GM18907 (cell line): ENCODE results near the gene MBNL1.

Experiments used
- ATAC-seq: cut with Tn5 transposase; IDR thresholded peaks from one replicate; pipeline ENCODE4 v1.9.1; 2021; ENCODE audit warnings: mild to moderate bottlenecking, moderate library complexity; ENCODE audit not compliant: unreplicated experiment

MBNL1 gene

DNA sequence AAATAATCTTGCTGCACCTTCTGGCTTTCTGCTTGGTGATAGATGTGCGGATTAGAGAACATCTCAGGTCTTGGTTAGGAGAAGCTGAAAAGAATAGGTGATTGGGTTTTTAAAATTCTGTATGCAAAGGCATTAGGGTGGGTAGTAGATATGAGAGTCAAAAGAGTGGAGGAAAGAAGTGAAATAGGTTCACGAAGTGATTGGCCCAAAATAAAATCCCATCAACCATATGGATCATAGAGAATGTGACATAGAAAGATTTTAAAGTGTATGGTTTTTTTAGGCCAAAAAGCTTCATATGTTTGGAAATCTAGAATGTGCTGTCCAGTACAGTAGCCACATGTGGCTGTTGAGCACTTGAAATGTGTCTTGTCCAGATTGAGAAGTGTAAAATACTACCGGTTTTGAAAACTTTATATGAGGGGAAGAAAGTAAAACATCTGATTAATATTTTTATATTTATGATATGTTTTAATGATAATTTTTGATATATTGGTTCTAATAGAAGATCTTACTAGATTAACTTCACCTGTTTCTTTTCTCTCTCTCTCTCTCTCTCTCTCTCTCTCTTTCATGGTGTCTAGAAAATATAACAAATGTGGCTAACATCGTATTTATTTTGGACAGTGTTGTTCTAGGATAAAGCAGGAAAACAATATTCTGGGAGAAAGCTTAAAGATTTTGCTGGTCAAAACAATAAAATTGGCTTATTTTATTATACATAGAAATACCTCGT, 2.9 kb downstream of the MBNL1 start:
- ATAC-seq, result no peak

DNA sequence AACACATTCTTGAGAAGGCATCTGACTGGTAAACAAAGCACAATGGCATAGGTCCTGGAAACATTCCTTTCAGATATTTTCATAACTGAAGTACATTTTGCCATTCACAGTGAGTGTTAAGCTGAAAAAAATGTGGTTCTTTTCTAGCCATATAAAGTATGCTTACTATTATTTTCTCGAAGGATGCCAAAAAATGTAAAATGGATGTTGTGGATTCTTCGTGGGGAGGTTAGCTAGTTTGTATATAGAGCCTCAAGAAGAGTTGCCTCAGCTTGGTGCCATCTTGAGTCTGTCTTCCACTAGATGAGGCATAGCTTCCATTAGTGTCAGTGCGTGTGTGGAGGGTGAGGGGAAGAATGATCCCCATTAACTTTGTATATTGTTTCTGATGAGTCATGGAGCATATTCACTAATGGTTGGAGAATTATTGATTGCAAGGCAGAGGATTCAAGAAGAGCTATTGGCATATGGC, 4.1 kb downstream of the MBNL1 start:
- no peak for ATAC-seq

- ATAC-seq, result no peak
Observed at GRCh38 chr3:152276681-152277080, 8.0 kb downstream of the MBNL1 start.

DNA sequence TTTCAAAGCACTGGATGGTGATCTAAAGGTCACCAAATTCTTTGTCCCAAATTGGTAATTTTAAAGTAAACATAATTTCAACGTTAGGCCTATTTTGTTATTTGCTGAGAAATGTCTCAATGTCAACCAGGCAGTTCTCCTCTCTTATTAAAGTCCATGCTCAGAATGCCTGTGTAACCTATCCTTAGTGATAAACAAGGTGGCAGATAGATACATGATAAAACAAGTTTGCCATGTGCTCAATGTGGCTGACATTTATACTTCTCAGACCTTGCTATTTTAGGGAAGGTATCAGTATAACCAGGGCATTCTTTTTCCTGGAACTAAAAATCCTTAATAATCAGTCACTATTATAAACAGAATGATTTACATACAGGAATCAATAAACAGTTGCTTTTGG, 8.5 kb downstream of the MBNL1 start:
- ATAC-seq, result no peak

GRCh38 chr3:152278756-152279427, 10.2 kb downstream of the MBNL1 start:
- ATAC-seq, result no peak

GRCh38 chr3:152279479-152279878, 10.8 kb downstream of the MBNL1 start:
- no peak for ATAC-seq

DNA sequence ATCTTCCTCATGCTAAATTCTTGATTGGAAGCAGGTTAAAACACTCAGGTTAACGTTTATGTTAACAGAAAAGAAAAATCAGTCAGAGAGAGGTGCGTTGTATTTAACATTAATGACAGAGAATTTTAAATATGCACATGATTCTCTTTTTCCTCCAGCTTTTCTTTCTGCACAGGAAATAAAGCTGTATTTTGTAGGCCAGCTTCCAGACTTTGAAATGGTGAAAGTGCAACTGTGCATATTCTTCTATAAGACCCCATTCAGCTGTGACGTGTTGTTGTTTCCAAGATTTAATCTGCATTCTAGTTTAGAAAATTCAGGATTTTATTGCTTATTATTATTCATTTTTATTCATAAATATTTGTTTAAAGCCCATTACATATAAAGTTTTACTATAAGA, 11.8 kb downstream of the MBNL1 start:
- ATAC-seq, result no peak

- peak; percentile 74 for ATAC-seq
Observed at GRCh38 chr3:152281133-152281713, 12.5 kb downstream of the MBNL1 start.

- ATAC-seq, result no peak
Observed at GRCh38 chr3:152282813-152283212, 14.1 kb downstream of the MBNL1 start.

GRCh38 chr3:152283492-152284381, 15.0 kb downstream of the MBNL1 start:
- ATAC-seq, result no peak

DNA sequence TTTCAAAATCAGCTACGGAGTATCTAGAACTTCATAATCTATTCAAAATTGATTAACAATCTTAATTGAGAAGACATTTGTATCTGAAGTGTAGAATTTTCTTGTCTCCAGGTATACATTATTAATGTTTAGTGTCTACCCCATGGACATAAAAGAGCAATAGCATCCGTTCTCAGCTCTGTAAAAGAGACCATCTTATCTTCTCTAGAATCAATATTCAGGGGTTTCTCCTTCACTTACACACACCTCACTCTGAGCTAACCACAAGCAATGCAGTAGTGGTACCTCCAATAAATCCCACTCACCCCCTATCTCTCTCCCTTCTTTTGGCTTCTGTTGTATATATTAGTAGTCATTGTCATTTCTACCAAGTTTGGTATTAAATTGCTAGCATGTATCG, 16.2 kb downstream of the MBNL1 start:
- no peak for ATAC-seq

- ATAC-seq, result no peak
Observed at GRCh38 chr3:152285509-152285908, 16.8 kb downstream of the MBNL1 start.

DNA sequence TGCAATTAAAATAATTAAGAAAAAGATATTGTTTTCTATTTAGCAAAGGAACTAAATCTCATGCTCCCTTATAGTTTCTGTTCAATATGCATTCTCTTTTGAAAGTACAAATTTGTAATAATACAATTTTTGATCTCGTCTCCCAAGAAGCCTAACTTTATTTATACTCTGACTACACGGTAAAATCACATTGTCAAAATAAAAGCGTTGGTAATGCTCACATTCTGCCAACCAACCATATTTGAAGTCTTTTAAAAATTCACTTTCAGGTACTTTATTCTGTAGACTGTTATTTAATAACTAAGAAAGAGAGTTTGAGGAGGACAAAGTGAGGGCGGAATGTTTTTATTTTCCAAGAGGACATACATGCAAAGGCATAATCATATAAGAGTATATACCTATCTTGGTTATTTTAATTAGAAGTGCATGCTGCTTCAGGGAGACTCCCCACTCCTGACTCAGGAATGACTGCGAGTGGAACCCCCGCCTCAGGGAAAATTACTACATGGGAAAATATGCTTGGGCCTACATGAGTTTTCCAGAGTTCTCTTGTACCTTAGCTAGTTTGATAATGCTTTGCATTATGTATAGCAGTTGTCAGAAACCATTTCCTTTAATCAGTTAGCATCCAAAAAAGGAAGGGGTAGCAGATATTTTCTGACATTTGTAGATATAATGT, 19.3 kb downstream of the MBNL1 start:
- ATAC-seq, result no peak

DNA sequence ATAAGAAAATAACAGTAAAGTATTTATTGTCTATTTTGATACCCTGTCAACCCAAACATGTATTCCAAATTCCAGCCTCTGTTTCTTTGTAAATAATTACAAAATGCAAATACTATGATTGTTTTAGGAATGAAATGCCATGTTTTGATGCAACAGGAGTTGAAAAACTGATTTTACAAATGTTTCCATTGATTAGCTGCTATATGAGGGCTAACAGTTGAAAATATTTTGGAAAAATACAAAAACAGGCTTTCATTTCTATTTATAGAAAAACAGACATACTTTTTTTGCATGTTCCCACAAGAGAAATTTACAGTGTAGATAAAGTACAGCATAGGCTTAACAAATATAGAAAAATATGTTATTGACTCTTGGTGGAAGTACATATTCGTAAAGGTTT, 20.0 kb downstream of the MBNL1 start:
- ATAC-seq, result no peak

DNA sequence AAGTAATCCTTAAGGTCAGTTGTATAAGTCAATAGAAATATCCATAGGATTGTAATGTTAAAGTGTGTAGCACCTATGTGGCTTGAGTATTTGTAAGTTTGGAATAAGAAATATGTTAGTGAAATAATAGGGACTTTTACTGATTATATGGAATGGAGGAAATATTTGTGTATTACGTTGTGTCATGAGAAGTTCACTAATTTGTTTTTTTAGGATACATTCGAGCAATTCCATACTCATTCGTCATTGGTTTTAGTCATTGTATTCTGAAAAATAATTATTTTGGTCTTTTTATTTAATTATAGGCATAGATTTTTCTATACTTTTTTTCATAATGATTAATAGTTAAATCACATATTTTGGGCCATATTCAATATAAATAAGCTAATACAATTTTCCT, 21.0 kb downstream of the MBNL1 start:
- ATAC-seq, result no peak

- ATAC-seq, result no peak
Observed at GRCh38 chr3:152290374-152290773, 21.6 kb downstream of the MBNL1 start.

GRCh38 chr3:152291238-152291637, 22.5 kb downstream of the MBNL1 start:
- ATAC-seq, result no peak

DNA sequence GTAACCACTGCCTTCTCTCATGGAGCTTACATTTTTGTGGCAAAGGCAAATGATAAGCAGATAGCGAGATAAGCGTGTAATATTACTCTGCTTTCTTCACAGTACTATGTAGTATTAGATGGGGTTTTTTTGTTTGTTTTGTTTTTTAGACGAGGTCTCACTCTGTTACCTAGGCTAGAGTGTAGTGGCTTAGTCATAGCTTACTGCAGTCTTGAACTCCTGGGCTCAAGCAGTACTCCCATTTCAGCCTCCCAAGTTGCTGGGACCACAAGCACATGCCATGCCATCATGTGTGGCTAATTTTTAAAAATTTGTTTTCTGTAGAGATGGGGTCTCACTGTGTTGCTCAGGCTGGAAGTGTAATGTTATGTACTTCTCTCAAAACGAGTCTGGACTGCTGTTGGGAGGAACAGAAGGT, 22.9 kb downstream of the MBNL1 start:
- ATAC-seq, result no peak

DNA sequence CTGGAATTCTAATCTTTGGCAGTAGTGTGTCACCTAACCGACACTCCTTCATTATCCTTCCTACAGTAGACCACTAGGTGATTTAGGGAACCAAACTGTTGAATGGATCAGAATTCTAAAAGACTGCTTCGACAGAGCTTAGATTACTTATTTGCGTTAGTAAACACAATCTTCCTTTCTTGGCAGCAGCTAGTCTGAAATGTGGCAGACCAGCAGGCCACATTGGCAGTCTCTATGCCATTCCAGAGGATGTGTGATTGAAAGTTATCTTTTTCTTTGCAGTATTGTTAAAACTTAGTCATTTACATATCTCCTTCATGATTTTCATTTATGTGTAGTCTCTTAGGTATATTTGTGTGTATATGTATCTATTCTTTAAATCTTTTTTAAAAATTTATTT, 23.6 kb downstream of the MBNL1 start:
- no peak for ATAC-seq

DNA sequence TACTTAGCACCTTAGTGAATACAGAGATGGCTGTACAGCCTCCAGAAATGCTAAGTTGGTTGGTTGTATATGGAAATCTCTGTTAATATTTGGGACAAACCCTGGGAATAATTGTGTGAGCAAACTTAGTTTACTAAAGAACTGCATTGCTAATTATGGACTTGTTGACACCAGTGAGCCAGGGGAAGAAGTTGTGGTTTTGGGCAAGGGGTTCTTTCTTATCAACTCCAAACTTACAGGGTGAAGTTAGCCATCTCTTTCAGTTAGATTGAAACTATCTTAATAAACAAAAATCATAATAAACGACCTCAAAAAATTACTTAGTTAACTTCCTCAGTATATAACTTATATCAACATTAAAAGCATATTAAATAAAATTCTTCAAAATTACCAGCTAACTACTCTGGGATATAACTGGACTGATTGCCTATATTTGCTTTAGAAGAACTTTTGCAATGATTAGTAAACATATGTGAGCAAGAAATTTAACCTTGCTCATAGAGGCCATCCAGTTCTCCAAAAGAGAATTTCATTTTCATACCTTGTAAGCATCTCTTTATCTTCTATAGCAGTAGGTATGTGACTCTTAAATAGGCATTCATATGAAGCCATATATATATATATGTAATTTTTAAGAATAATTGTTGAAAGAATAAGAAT, 24.7 kb downstream of the MBNL1 start:
- no peak for ATAC-seq
